HG02571 (cell line): ENCODE data around the gene GARNL3.

Experiments used
- ATAC-seq: cut with Tn5 transposase; IDR thresholded peaks from one replicate; pipeline ENCODE4 v1.9.1; 2021; ENCODE audit warnings: mild to moderate bottlenecking, moderate library complexity; ENCODE audit not compliant: unreplicated experiment

The GARNL3 gene

DNA sequence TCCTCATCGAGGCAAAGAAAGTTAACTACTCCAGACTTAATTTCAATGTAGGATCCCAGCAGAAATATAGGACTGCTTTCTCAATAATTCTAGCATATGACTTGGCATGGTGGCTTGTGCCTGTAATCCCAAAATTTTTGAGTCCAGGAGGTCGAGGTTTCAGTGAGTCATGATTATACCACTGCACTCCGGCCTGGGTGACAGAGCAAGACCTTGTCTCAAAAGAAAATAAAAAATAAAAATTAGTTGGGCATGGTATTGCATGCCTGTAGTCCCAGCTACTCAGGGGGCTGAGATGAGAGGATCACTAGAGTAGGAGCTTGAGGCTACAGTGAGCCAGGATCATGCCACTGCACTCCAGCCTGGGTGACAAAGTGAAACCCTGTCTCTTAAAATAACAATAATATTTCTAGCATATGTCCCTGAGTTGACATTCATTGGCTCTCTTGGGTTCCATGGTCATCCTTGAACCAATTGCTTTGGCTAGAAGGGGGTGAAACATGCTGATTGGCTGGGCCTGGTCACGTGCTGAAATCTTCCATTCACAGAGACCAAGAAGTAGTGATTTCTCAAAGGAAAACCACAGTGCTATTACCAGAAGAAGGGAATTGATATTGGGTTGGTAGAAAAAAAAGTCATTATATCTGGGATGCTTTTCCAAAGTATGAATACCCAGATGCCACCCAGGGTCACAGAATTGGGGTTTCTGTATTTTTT, 31.6 kb upstream of the GARNL3 start:
- ATAC-seq: no peak

DNA sequence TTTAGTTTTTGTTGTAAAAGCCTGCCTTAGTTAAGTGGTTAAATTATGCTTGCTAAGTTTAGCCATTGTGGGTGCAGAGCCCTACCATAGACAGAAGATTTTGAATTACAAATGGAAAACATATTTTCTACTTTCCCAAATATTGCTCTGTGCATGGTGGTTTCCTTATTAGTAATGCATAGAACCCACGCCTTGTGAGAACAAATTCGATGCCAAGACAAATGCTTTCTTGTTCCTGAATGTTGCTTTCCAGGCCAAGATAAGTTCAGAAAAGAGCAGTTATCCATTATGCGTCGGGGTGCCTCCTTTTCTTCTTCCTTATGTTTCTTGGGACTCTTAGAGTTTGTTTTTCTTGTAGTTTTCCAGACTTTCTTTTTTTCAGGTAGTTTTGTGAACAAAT, 31.0 kb upstream of the GARNL3 start:
- ATAC-seq: no peak

DNA sequence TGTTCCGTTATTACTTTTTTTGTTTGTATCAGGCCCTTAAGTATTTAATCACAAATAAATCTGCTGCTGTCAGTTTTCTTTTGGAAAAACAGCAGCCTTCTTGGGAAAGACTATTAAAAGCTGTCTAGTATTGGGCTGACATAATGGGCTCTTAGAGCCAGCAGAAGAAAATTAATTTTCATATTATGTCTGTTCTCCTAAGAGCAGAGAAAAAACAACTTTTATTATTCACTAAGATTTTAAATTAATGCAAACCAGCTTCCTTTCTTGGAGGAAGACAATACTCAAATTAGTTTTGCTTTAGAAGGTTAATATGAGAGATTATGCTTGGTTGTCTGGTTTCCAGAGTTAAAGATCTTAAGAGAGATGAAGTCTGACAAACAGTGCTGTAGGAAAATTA, 30.6 kb upstream of the GARNL3 start:
- no peak for ATAC-seq

DNA sequence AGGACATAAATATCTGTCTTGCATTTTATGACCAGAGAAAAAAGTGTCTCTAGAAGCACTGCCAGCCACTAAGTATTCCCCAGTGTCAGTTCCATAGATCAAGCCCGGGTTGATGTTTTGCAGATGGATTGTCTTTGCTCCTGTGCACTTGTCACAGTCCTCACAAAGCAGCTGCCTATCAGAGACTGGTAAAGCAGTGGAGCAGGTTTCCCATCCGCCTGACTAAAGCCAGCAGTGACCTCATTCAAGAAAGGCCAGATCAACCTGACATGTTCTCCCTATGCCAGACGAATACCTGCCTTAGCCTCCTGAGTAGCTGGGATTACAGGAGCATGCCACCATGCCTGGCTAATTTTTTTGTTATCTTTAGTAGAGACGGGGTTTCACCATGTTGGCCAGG, 26.8 kb upstream of the GARNL3 start:
- no peak for ATAC-seq

DNA sequence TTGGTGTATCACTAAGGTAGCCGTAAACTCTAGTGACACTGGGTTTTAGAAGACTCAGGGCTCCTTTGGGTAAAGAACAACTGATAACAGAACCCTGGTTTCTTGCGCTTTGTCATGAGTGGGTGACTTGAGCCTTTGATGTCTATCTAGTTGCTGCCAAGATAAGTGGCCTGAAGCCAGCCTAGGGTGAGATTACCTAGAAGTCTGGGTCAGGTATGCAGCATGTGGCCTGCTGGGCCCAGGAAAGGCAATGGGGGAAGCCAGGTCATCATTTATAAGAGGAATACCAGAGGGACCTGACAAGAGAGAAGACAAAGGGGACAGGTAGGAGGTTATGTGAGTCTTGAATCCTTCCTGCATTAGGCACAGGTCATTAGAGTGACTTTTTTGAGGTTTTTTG, 23.2 kb upstream of the GARNL3 start:
- ATAC-seq: no peak

DNA sequence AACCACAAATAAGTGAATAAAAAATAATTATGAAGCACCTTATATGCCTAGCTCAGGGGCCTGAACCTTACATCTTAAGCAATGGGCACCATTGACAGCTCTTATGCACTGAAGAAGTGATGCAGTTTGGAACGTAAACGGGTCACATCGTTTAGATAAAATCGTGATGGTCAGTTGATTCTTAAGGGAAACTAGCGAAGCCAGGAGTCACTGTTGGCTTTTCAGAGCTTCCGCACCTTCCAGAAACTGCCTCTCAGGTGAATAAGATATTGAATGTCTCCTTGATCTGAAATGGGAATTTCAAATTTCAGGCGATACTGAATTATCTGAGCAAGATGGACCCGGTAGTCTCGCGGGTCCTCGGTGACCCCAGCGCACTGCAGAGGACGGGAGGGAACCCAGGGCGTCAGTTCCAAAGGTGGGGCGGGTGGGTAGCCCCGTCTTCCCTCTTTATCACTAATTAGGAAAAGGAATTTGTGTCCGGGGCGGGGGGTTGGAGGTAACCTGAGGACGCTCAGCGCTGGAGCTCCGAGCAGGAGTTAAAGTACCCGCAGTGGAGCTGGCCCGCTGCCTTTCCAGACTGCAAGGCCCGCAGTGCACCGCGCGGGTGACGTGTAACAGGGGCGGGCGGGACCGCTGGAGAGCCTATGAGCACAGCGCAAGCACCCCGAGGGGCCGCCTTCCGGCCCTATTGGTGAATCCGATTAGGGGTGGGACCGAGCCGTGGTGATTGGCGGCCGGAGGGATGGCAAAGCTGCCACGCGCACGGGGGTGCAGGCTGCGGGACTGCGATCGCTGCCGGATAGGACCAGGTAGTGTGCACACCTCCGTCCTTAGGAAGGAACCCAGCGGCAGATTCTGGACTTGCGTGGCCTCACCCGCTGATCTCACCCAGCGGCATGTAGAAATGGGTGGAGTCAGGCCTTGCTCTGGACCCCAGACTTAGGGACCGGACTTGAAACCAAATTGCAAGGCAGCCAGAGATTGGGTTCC, 19.7 kb upstream of the GARNL3 start:
- peak; percentile 99 for ATAC-seq

DNA sequence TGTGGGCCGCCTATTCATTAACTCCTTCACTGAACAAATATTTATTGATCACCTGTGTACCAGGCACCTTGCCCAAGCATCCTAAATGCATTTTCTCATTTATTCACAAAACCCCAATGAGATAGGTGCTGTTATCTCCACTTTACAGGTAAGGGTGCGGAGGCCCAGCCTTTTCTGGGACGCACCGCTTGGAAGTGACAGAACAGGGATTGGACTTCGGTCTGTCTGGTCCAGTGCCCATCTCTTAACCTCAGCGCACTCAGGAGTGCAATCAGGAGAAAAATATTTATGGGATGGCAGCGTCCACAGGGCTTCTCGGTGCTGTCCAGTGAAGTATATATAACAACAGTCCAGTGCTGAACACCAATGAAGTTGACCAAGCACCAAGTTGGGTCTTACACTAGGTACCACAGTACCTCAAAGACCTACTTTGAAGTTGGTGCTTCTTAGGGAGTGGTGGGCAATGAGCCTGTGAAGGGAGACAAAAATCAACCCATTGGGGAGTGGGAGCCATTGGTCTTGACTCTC, 18.9 kb upstream of the GARNL3 start:
- no peak for ATAC-seq

DNA sequence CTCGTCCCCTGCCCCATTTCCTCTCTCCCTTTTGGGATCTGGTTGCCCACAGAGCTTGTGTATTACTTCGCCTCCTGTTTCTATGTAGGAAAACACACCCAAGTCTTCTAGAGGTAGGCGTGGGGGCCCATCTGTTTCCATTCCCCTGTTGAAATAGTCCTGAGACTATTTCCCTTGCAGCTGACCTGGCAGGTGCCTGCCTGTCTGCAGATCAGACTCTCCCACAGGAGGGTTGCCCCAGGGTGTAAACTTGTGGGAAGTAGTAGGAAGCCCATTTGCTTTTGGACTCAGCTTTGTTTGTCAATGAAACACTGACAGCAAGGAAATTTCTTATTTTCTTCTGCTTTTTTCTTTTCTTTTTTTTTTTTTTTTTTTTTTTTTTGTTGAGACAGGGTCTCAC, 16.3 kb upstream of the GARNL3 start:
- no peak for ATAC-seq

DNA sequence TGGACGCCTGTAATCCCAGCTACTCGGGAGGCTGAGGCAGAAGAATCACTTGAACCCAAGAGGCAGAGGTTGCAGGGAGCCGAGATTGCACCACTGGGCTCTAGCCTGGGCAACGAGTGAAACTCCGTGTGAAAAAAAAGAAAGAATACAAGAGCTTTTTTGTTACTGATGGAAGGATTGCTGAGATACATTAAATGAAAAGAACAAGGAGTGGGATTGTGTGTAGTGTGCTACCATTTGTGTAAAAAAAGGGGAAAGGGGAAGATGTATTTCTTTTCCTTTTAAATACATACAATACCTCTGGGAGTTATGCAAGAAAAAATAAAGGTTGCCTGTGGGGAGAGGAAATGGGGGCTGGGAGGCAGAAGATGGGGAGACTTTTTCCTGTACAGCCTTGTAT, 14.7 kb upstream of the GARNL3 start:
- no peak for ATAC-seq

DNA sequence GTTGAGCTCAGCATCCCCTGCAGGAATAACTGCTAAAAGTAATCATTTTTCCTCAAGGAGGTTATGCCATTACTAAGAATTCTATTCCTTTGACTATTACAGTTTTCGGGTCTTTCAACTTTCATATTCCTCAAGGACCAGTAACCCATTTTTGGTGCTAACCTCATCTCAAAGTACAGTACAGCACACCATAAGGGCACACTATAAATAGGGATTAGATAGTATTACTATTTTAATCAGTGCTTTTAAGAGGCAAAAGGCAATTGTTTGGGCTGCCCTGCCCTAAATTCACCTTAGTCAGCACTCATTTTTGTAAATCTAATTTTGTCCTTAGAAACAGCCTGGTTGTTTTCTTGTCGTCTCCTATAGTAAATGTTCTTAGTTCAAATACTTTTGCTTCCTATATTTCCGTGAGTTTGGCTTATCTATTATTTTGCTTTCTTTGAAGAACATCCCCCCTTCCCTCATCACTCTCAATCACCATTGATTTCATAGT, 13.6 kb upstream of the GARNL3 start:
- no peak for ATAC-seq

DNA sequence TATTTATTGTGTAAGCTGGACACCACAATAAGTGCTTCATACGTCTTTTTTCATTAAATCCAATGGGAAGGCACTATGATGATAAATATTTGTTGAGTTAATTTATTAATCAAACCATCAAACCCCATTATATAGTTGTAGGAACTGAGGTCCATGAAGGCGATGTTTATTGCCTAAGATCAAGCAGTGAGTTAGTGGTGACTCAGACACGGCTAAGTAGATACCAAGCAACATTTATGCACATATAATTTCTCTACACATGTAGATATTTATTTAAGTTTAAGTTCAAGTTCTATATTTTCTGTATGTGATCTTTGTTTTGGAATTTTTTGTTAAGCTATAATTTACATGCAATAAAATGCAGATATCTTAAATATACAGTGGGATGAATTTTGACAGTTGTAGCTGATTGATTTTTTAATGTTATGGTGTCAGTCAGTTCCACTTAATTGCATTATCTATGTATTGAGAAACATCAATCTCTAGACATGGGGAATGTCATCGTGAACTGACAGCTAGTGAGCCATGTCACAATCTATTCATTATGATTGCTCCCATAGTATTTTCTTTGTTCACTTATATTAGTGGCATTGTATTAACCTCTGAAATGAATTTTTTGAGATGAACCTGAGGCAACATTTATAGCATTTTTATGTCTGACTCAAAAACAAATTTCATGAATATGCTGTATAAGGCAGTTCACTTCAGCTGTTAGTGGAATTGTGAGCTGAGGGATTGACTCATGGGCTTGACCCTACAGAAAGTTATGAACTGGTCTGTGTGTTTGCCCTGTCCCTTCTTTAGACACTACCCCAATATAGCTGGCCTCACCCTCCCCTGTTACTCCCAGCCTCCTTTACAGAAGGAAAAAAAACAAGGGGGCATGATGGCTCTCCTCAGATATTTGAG, 11.9 kb upstream of the GARNL3 start:
- no peak for ATAC-seq

DNA sequence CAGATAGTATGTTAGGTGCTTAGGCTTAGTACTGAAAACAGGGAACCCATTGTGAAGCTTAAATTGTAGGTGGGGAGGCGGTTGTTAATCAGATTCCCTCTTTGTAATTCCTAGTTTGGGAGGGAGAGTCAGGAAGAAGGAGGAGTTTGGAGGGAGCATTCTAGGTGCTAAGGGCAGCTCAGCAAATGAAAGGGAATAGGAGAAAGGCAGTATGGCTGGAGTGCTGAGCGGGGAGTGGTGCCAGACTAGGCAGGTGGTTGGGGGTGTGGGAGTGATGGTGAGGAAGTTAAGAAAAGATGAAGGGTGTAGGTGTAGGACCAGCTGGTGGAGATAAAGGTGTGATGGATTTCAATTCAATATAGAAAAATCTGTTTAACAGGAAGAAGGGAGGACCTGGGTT, 11.1 kb upstream of the GARNL3 start:
- ATAC-seq: no peak

DNA sequence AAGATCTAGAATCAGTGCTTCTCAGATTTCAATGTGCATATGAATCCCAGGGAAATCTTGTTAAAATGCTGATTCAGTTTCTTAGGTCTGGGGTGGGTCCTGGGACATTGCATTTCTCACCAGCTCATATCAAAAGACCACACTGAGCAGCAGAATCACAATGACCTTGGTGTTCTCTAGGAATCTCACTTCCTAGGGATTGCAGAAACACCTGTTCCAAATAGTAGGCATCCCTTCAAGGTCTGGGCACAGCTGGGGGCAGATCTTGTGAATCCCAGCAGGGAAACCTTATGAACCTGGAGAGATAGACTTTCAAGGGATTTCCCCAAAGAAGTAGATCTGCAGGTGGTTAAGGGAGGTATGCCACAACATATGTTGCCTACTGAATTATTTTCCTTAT, 8.9 kb upstream of the GARNL3 start:
- no peak for ATAC-seq

DNA sequence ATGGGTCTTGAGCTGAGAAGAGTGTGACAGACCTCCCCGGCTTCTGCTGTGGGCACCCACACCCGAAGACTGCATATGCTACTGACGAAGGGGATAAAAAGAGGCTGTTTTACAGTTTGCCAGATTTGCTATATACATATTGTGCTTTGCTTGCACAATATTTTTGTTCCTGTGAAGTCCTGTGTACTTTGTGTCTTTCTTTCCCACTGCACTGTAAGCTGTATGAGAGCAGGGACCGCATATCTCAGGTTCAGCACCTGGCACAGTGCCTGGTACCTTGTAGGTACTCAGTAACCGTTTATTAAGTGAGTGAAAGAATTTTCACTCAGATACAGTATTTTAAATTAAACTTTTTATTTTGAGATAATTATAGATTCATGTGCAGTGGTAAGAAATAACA, 8.2 kb upstream of the GARNL3 start:
- no peak for ATAC-seq

DNA sequence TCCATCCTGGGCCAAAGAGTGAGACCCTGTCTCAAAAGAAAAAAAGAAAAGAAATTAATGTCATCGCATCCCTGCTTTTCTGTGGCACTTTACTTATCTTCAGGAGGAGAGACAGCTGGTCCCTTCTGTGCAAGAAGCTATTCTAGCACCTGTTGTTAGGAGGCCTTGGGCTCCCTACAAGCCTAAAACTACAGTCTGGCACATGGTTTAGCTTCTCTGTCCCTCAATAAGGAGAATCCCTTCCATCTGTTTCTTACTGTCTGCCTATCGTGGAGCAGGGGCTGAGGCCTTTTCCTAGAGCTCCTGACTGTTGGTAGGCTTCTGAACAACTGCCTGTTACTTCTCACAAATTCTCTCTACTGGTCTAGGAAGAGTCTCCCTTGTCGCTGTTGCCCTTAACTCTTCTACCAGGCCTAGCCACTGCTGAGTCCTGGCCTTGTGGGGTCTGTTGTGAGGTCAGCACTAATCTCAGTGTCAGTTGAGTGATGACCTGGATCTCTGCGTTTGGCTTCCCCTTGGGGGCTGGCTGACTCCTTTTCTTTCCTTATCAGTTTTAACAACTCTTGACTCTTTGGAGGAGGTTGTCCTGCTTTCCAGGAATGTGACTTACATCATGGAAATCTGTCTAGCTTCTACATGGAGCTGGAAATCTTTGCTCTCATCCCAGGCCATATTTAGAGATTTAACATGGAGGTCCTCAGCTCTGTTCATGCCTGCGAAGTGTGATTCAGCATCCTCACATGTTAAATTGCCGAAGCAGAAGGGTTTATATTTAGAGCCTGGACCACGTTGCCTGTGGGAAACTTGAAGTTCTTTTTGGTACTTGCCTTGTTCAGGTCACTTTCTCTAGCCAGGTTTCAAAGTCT, 5.7 kb upstream of the GARNL3 start:
- no peak for ATAC-seq

DNA sequence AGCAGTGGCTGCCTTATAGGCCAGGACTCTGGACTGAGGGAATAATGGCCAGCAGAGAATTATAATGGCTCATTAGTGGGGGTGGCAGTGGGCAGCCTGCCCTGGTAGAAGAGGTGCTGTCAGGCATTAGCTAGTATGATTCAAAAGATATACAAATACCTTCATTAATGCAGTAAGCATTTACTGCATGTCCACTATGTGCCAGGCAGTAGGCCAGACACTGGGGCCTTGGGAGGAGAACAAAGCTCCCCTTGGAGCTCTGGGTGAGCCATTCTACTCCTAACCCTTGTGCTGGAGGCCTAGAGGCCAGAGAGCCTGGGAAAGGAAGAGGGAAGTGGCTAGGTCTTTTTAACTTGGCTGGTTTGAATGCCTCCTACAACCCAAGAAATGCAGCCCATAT, 2.0 kb upstream of the GARNL3 start:
- no peak for ATAC-seq

DNA sequence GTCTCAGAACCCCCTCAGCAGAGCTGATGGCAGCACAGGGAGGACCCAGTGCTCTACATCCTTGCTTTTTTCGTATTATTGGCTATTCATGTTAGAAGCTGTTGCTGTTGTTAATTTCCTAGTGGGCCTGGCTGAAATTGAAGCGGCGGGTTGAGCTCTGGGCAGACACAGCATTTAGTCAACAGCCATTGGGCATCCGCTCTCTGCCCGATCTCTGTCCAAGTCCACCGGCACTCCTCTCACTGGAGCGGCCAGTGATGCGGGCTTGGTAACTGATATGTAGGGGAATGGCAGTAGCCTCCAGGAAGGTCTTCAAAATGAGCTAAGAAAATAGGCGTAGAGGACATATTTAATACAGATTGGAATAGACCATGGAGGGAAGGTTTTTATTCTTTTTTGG, 1.3 kb upstream of the GARNL3 start:
- no peak for ATAC-seq

DNA sequence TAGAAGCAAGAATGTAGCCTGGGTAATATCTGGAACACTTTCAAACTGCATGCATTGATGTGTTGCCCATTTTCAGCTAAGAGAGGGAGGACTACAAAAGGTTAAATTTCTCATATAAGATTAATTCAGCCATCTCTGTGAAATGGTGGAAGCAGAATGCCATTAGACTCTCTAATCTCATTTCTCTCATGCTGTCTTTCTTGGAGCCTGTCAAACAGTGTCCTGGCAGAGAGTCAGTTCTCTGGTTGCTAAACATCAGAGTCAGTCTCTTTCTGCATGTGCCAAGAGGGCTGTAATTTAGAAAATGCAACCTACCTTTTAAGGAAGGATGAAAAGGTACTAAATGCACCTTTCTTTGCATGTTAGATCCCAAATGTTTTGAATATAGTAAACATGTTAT, 910 bp upstream of the GARNL3 start:
- no peak for ATAC-seq

DNA sequence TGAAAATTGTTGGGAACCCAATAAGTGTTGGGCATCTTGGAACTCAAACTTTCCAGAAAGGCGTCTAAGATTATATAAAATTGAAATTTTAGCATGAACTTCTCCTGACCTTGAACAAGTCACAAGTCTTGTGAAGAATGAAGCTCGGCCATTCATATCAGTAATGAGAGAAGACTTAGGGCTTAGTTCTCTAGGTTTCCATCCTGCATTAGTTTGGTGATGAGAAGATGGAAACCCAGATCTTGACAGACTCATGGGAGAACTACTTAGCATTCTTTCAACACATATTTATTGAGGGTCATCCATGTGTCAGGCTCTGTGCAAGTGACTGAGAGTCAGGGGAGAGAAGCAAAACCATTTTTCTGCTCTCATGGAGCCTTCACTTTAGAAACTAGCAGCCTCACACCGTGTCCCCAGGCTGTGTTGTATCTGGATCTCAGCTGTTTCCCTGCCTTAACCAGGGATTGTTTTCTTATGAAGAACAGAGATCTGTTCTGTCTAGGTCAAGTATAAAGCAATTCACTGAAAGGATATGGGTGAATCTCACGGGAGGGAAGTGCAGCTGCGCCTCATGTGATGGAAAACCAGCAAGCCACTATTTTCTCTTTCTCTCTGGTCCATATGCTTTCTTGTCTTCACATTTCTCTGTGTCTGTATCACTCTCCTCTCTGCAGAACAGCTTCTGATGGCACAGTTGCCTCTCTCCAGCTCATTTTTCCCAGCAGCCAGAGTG, 3.4 kb downstream of the GARNL3 start:
- no peak for ATAC-seq
